SJCRH30 (cell line): ENCODE results near the gene RTBDN. TPM values are rescaled to one million over a fixed set of nuclear protein-coding genes. Genes with fewer than 3 reads are reported as not detected.
A peak's percentile ranks its signal among the peaks of the same experiment; 100 is the strongest.

Experiments used
- DNase-seq, 2 experiments: peaks; one replicate each; pipeline ENCODE4 v3.0.0-alpha.2; 2015 to 2020
- H3K27ac ChIP-seq: fragments of 250-450 bp; sonication (Bioruptor Pico); 2 replicates; pipeline ENCODE4 v1.5.1; 2020; ENCODE audit warnings: mild to moderate bottlenecking, moderate library complexity
- H3K27me3 ChIP-seq: fragments of 250-450 bp; sonication (Bioruptor Pico); 2 replicates; pipeline ENCODE4 v1.5.1; 2020; ENCODE audit warnings: mild to moderate bottlenecking, moderate library complexity
- H3K36me3 ChIP-seq: fragments of 250-450 bp; sonication (Bioruptor Pico); 2 replicates; pipeline ENCODE4 v1.5.1; 2020; ENCODE audit warnings: mild to moderate bottlenecking, moderate library complexity
- H3K4me1 ChIP-seq: fragments of 250-450 bp; sonication (Bioruptor Pico); 2 replicates; pipeline ENCODE4 v1.5.1; 2020; ENCODE audit warnings: mild to moderate bottlenecking, moderate library complexity
- H3K4me3 ChIP-seq: fragments of 250-450 bp; sonication (Bioruptor Pico); 2 replicates; pipeline ENCODE4 v1.5.1; 2020; ENCODE audit warnings: mild to moderate bottlenecking, moderate library complexity
- H3K9me3 ChIP-seq: fragments of 250-450 bp; sonication (Bioruptor Pico); replicated peaks from 2 replicates; pipeline ENCODE4 v1.5.1; 2020; ENCODE audit warnings: mild to moderate bottlenecking, moderate library complexity
- total RNA-seq: library from RNA; depleted of rRNA; stranded (reverse); fragments of >200 nt; shearing (Covaris generic); gene quantifications from 2 replicates; pipeline ENCODE4 v1.2.3, GENCODE V29; 2014

Gene RTBDN
- total RNA-seq, 1 experiment from 2014 or later = 0.45 TPM

GRCh38 chr19:12786141-12786870, 48.1 kb downstream of the RTBDN start:
- Histone ChIP-seq H3K27me3 (no peaks in the 10 kb centered on the region), H3K4me1 (peaks cover 52% of the 10 kb centered on the region), H3K27ac (no peak overlapping the region), H3K4me3 (no peak overlapping the region), H3K9me3 (no peaks in the 10 kb centered on the region), H3K36me3 (no peaks in the 10 kb centered on the region)
- DNase-seq = no peak

- Histone ChIP-seq H3K36me3 (no peaks in the 10 kb centered on the region), H3K27ac (no peak overlapping the region), H3K4me3 (no peak overlapping the region), H3K4me1 (peaks cover 46% of the 10 kb centered on the region), H3K9me3 (no peaks in the 10 kb centered on the region), H3K27me3 (no peaks in the 10 kb centered on the region)
- DNase-seq = no peak
Observed at GRCh38 chr19:12785431-12786031, 48.8 kb downstream of the RTBDN start.

- H3K36me3 ChIP-seq = no peaks in the 10 kb centered on the region
- no peaks in the 10 kb centered on the region for H3K9me3 ChIP-seq
- peak in 1 of 2 experiments; percentile 33 for DNase-seq
- no peaks in the 10 kb centered on the region for H3K27me3 ChIP-seq
- peaks cover 43% of the 10 kb centered on the region for H3K4me1 ChIP-seq
- H3K4me3 ChIP-seq = no peak overlapping the region
- no peak overlapping the region; the same call in 1 of the 2 replicates for H3K27ac ChIP-seq
Observed at GRCh38 chr19:12784871-12785430, 49.4 kb downstream of the RTBDN start.

- H3K27ac ChIP-seq = peak overlapping the region; percentile 79; the same call in 1 of the 2 replicates
- H3K36me3 ChIP-seq = no peaks in the 10 kb centered on the region
- peaks cover 47% of the 10 kb centered on the region for H3K4me1 ChIP-seq
- H3K4me3 ChIP-seq = no peak overlapping the region
- H3K9me3 ChIP-seq = no peaks in the 10 kb centered on the region
- no peaks in the 10 kb centered on the region for H3K27me3 ChIP-seq
- peak in 1 of 2 experiments; percentile 30 for DNase-seq
Observed at GRCh38 chr19:12784394-12784870, 49.9 kb downstream of the RTBDN start.

- peak overlapping the region; percentile 79; the same call in 1 of the 2 replicates for H3K27ac ChIP-seq
- no peaks in the 10 kb centered on the region for H3K36me3 ChIP-seq
- H3K27me3 ChIP-seq = no peaks in the 10 kb centered on the region
- peak in 1 of 2 experiments; percentile 37 for DNase-seq
- peaks cover 49% of the 10 kb centered on the region for H3K4me1 ChIP-seq
- H3K9me3 ChIP-seq = no peaks in the 10 kb centered on the region
- peak overlapping the region; percentile 56; the same call in 1 of the 2 replicates for H3K4me3 ChIP-seq
Observed at GRCh38 chr19:12783849-12784393, 50.5 kb downstream of the RTBDN start.

GRCh38 chr19:12783291-12783848, 51.0 kb downstream of the RTBDN start:
- no peaks in the 10 kb centered on the region for H3K36me3 ChIP-seq
- peaks cover 48% of the 10 kb centered on the region for H3K4me1 ChIP-seq
- H3K4me3 ChIP-seq = peak overlapping the region; percentile 56
- no peaks in the 10 kb centered on the region for H3K27me3 ChIP-seq
- H3K9me3 ChIP-seq = no peaks in the 10 kb centered on the region
- peak overlapping the region; percentile 79 for H3K27ac ChIP-seq
- peak; percentile 57 to 60 for DNase-seq

GRCh38 chr19:12782424-12783290, 51.7 kb downstream of the RTBDN start:
- Histone ChIP-seq H3K36me3 (no peaks in the 10 kb centered on the region), H3K27me3 (no peaks in the 10 kb centered on the region), H3K4me1 (peaks cover 43% of the 10 kb centered on the region), H3K4me3 (peak overlapping the region; percentile 56), H3K27ac (peak overlapping the region; percentile 79), H3K9me3 (no peaks in the 10 kb centered on the region)
- DNase-seq = peak; percentile 91 to 93

GRCh38 chr19:12782174-12782423, 52.3 kb downstream of the RTBDN start:
- no peaks in the 10 kb centered on the region for H3K36me3 ChIP-seq
- no peak overlapping the region; the same call in 1 of the 2 replicates for H3K27ac ChIP-seq
- no peaks in the 10 kb centered on the region for H3K27me3 ChIP-seq
- H3K4me1 ChIP-seq = peaks cover 43% of the 10 kb centered on the region
- H3K4me3 ChIP-seq = peak overlapping the region; percentile 56
- no peak for DNase-seq
- no peaks in the 10 kb centered on the region for H3K9me3 ChIP-seq

- Histone ChIP-seq H3K36me3 (no peaks in the 10 kb centered on the region), H3K27me3 (no peaks in the 10 kb centered on the region), H3K4me3 (peak overlapping the region; percentile 60), H3K27ac (peak overlapping the region; percentile 96), H3K4me1 (peaks cover 26% of the 10 kb centered on the region), H3K9me3 (no peaks in the 10 kb centered on the region)
- DNase-seq = peak; percentile 84 to 91
Observed at GRCh38 chr19:12779162-12779993, 55.0 kb downstream of the RTBDN start.

- Histone ChIP-seq H3K36me3 (no peaks in the 10 kb centered on the region), H3K4me1 (peaks cover 23% of the 10 kb centered on the region), H3K27me3 (no peaks in the 10 kb centered on the region), H3K9me3 (no peaks in the 10 kb centered on the region), H3K4me3 (peak overlapping the region; percentile 60), H3K27ac (peak overlapping the region; percentile 96)
- DNase-seq = no peak
Observed at GRCh38 chr19:12778905-12779161, 55.5 kb downstream of the RTBDN start.

GRCh38 chr19:12778017-12778904, 56.1 kb downstream of the RTBDN start:
- Histone ChIP-seq H3K4me1 (peaks cover 20% of the 10 kb centered on the region), H3K9me3 (no peaks in the 10 kb centered on the region), H3K4me3 (peak overlapping the region; percentile 60), H3K27ac (peak overlapping the region; percentile 96), H3K36me3 (no peaks in the 10 kb centered on the region), H3K27me3 (no peaks in the 10 kb centered on the region)
- peak; percentile 94 to 96 for DNase-seq

- Histone ChIP-seq H3K27ac (peak overlapping the region; percentile 96), H3K9me3 (no peaks in the 10 kb centered on the region), H3K4me1 (peaks cover 20% of the 10 kb centered on the region), H3K36me3 (no peaks in the 10 kb centered on the region), H3K4me3 (peak overlapping the region; percentile 60), H3K27me3 (no peaks in the 10 kb centered on the region)
- DNase-seq = peak; percentile 91 to 94
Observed at GRCh38 chr19:12777217-12778016, 57.0 kb downstream of the RTBDN start.
